ENCODE measurements around the gene LGALS4.

GRCh38 chr19:38785187-38785699 is 27.5 kb downstream of the LGALS4 start:
- TF ChIP-seq, protein P1, sequence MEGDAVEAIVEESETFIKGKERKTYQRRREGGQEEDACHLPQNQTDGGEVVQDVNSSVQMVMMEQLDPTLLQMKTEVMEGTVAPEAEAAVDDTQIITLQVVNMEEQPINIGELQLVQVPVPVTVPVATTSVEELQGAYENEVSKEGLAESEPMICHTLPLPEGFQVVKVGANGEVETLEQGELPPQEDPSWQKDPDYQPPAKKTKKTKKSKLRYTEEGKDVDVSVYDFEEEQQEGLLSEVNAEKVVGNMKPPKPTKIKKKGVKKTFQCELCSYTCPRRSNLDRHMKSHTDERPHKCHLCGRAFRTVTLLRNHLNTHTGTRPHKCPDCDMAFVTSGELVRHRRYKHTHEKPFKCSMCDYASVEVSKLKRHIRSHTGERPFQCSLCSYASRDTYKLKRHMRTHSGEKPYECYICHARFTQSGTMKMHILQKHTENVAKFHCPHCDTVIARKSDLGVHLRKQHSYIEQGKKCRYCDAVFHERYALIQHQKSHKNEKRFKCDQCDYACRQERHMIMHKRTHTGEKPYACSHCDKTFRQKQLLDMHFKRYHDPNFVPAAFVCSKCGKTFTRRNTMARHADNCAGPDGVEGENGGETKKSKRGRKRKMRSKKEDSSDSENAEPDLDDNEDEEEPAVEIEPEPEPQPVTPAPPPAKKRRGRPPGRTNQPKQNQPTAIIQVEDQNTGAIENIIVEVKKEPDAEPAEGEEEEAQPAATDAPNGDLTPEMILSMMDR (conservative IDR thresholded peaks at IDR 0.05; ENCODE audit: low read depth in 2 of 2), result no peak
- TF ChIP-seq, protein P2, sequence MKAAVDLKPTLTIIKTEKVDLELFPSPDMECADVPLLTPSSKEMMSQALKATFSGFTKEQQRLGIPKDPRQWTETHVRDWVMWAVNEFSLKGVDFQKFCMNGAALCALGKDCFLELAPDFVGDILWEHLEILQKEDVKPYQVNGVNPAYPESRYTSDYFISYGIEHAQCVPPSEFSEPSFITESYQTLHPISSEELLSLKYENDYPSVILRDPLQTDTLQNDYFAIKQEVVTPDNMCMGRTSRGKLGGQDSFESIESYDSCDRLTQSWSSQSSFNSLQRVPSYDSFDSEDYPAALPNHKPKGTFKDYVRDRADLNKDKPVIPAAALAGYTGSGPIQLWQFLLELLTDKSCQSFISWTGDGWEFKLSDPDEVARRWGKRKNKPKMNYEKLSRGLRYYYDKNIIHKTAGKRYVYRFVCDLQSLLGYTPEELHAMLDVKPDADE (IDR thresholded peaks at IDR 0.05), result no peak
- TF ChIP-seq EZH2 (IDR thresholded peaks at IDR 0.05; ENCODE audit: low read depth, unreplicated experiment), result no peak
- TF ChIP-seq REST (IDR thresholded peaks at IDR 0.05; ENCODE audit: unreplicated experiment), result no peak
- TF ChIP-seq JUNB (IDR thresholded peaks at IDR 0.05; ENCODE audit: unreplicated experiment), result no peak
- no peak for TF ChIP-seq POLR2AphosphoS5 (IDR thresholded peaks at IDR 0.05; ENCODE audit: low read depth)
- TF ChIP-seq EZH2phosphoT487 (IDR thresholded peaks at IDR 0.05; ENCODE audit: unreplicated experiment), result no peak
- no peak for TF ChIP-seq STAT1 (IDR thresholded peaks at IDR 0.05; ENCODE audit: unreplicated experiment)
- no peak for TF ChIP-seq ZNF114 (CRISPR knock-in tag; IDR thresholded peaks at IDR 0.05)
- TF ChIP-seq CREB1 (CRISPR knock-in tag; IDR thresholded peaks at IDR 0.05; ENCODE audit: low read depth), result no peak
- TF ChIP-seq ZNF331 (CRISPR knock-in tag; IDR thresholded peaks at IDR 0.05; ENCODE audit: low read depth), result no peak
- TF ChIP-seq NANOG (IDR thresholded peaks at IDR 0.05; ENCODE audit: borderline replicate concordance), result no peak
- TF ChIP-seq, protein P3, sequence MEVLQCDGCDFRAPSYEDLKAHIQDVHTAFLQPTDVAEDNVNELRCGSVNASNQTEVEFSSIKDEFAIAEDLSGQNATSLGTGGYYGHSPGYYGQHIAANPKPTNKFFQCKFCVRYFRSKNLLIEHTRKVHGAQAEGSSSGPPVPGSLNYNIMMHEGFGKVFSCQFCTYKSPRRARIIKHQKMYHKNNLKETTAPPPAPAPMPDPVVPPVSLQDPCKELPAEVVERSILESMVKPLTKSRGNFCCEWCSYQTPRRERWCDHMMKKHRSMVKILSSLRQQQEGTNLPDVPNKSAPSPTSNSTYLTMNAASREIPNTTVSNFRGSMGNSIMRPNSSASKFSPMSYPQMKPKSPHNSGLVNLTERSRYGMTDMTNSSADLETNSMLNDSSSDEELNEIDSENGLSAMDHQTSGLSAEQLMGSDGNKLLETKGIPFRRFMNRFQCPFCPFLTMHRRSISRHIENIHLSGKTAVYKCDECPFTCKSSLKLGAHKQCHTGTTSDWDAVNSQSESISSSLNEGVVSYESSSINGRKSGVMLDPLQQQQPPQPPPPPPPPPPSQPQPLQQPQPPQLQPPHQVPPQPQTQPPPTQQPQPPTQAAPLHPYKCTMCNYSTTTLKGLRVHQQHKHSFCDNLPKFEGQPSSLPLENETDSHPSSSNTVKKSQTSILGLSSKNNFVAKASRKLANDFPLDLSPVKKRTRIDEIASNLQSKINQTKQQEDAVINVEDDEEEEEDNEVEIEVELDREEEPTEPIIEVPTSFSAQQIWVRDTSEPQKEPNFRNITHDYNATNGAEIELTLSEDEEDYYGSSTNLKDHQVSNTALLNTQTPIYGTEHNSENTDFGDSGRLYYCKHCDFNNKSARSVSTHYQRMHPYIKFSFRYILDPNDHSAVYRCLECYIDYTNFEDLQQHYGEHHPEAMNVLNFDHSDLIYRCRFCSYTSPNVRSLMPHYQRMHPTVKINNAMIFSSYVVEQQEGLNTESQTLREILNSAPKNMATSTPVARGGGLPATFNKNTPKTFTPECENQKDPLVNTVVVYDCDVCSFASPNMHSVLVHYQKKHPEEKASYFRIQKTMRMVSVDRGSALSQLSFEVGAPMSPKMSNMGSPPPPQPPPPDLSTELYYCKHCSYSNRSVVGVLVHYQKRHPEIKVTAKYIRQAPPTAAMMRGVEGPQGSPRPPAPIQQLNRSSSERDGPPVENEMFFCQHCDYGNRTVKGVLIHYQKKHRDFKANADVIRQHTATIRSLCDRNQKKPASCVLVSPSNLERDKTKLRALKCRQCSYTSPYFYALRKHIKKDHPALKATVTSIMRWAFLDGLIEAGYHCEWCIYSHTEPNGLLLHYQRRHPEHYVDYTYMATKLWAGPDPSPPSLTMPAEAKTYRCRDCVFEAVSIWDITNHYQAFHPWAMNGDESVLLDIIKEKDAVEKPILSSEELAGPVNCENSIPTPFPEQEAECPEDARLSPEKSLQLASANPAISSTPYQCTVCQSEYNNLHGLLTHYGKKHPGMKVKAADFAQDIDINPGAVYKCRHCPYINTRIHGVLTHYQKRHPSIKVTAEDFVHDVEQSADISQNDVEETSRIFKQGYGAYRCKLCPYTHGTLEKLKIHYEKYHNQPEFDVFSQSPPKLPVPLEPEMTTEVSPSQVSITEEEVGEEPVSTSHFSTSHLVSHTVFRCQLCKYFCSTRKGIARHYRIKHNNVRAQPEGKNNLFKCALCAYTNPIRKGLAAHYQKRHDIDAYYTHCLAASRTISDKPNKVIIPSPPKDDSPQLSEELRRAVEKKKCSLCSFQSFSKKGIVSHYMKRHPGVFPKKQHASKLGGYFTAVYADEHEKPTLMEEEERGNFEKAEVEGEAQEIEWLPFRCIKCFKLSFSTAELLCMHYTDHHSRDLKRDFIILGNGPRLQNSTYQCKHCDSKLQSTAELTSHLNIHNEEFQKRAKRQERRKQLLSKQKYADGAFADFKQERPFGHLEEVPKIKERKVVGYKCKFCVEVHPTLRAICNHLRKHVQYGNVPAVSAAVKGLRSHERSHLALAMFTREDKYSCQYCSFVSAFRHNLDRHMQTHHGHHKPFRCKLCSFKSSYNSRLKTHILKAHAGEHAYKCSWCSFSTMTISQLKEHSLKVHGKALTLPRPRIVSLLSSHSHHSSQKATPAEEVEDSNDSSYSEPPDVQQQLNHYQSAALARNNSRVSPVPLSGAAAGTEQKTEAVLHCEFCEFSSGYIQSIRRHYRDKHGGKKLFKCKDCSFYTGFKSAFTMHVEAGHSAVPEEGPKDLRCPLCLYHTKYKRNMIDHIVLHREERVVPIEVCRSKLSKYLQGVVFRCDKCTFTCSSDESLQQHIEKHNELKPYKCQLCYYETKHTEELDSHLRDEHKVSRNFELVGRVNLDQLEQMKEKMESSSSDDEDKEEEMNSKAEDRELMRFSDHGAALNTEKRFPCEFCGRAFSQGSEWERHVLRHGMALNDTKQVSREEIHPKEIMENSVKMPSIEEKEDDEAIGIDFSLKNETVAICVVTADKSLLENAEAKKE (CRISPR knock-in tag; IDR thresholded peaks at IDR 0.05), result no peak

All from GM23338 (cell line).